GM20000 (cell line): Measurements from ENCODE around the gene CMBL.

Experiments
- DNase-seq: peaks from one replicate; pipeline ENCODE4 v3.0.0; 2012; ENCODE audit warnings: low spot score
- CTCF ChIP-seq: IDR thresholded peaks from 2 replicates; pipeline ENCODE4 v1.5.1; 2012; ENCODE audit warnings: mild to moderate bottlenecking, control low read depth; ENCODE audit errors: extremely low read depth, missing control alignments

Gene CMBL

GRCh38 chr5:10232386-10232785, 75.3 kb downstream of the CMBL start:
- TF ChIP-seq CTCF, result no peak
- DNase-seq, result no peak

GRCh38 chr5:10229306-10230048, 78.2 kb downstream of the CMBL start:
- no peak for TF ChIP-seq CTCF
- no peak for DNase-seq

- no peak for DNase-seq
Observed at GRCh38 chr5:10228288-10228687, 79.4 kb downstream of the CMBL start.

More at GRCh38 chr5:10228288-10228687, 79.4 kb downstream of the CMBL start:
- TF ChIP-seq CTCF, result no peak
